ENCODE results near the gene STEAP3. TPM values are rescaled to one million over a fixed set of nuclear protein-coding genes. Genes with fewer than 3 reads are reported as not detected.

STEAP3 gene
- total RNA-seq, 1 experiment from 2014 or later = 24.0 TPM

- TF ChIP-seq EMX1 (CRISPR knock-in tag; IDR thresholded peaks at IDR 0.05) = no peak
- no peak for TF ChIP-seq ZBTB21 (CRISPR knock-in tag; IDR thresholded peaks at IDR 0.05; ENCODE audit: borderline replicate concordance)
- no peak for TF ChIP-seq ATF3 (CRISPR knock-in tag; conservative IDR thresholded peaks at IDR 0.05)
- no peak for TF ChIP-seq TP53 (CRISPR knock-in tag; IDR thresholded peaks at IDR 0.05)
- TF ChIP-seq ZNF317 (CRISPR knock-in tag; IDR thresholded peaks at IDR 0.05; ENCODE audit: borderline replicate concordance, low read depth) = no peak
- TF ChIP-seq CREB1 (CRISPR knock-in tag; IDR thresholded peaks at IDR 0.05) = no peak
- no peak for DNase-seq (ENCODE audit: low spot score)
- Mint-ChIP-seq H3K9me3 (no peaks in the 10 kb centered on the region), H3K4me1 (no peaks in the 10 kb centered on the region), H3K36me3 (no peaks in the 10 kb centered on the region), H3K27ac (no peak overlapping the region), H3K4me3 (no peak overlapping the region), H3K27me3 (ENCODE audit: low read depth) (no peaks in the 10 kb centered on the region; the same call in none of the 2 replicates)
- no peak for ATAC-seq
- POLR2A ChIA-PET = interaction anchor here (0.6 kb wide), 1 partner anchor 210 kb away, joined by 3 read pairs; no protein-coding TSS in a partner anchor
- CTCF ChIA-PET = interaction anchor here (1.1 to 3.2 kb wide), 4 partner anchors 9 to 194 kb away, joined by 3 to 16 read pairs (median 4); no protein-coding TSS in a partner anchor
These were observed 58.7 kb downstream of the STEAP3 start for GRCh38 chr2:119282146-119282995.

DNA sequence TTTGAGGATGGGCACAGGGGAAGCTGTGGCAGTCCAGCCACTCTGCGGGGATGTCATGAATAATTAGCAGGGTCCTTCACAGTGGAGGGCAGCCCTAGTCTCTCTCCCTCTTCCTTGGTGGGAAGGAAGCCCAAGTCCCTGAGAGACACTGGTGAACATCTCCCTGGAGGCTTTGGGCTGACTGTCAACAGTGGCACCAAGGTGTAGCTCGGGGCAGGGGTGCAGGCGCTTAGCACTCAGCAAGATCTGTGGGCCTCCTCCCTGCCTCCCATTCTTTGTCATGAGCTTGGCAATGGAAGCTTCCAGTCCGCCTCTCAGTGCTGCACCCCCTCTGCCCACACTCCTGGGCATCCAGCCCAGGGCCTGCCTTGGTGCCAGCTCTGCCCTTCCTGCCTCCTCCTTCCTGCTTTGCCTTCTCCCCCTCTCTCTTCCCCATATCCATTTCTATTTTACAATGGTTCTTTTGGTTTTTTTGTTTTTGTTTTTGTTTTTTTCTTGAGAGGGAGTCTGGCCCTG lies 59.4 kb downstream of the STEAP3 start:
- Mint-ChIP-seq H3K9me3 (no peaks in the 10 kb centered on the region), H3K36me3 (no peaks in the 10 kb centered on the region), H3K27ac (no peak overlapping the region), H3K4me3 (no peak overlapping the region), H3K27me3 (ENCODE audit: low read depth) (no peaks in the 10 kb centered on the region; the same call in none of the 2 replicates), H3K4me1 (no peaks in the 10 kb centered on the region)
- ChIA-PET CTCF (interaction anchor here (1.1 to 1.5 kb wide), 4 partner anchors 8 to 193 kb away, joined by 3 to 4 read pairs (median 4); no protein-coding TSS in a partner anchor), POLR2A (no interaction called here)
- TF ChIP-seq SMAD4 (CRISPR knock-in tag; IDR thresholded peaks at IDR 0.05) (no peak), ZNF416 (CRISPR knock-in tag; IDR thresholded peaks at IDR 0.05) (no peak), JAZF1 (CRISPR knock-in tag; IDR thresholded peaks at IDR 0.05) (no peak), ZBTB43 (CRISPR knock-in tag; IDR thresholded peaks at IDR 0.05) (no peak), FOXK1 (CRISPR knock-in tag; IDR thresholded peaks at IDR 0.05) (no peak), MYBL2 (CRISPR knock-in tag; IDR thresholded peaks at IDR 0.05) (no peak), ZNF423 (CRISPR knock-in tag; IDR thresholded peaks at IDR 0.05) (no peak), GABPB1 (CRISPR knock-in tag; IDR thresholded peaks at IDR 0.05) (no peak), TEAD1 (CRISPR knock-in tag; IDR thresholded peaks at IDR 0.05) (no peak), GTF2I (CRISPR knock-in tag; conservative IDR thresholded peaks at IDR 0.05) (no peak), CREB1 (CRISPR knock-in tag; IDR thresholded peaks at IDR 0.05) (no peak), E2F4 (CRISPR knock-in tag; IDR thresholded peaks at IDR 0.05; ENCODE audit: borderline replicate concordance, low read depth) (no peak), NFYB (CRISPR knock-in tag; conservative IDR thresholded peaks at IDR 0.05; ENCODE audit: low read depth) (no peak), IRF2 (CRISPR knock-in tag; IDR thresholded peaks at IDR 0.05; ENCODE audit: borderline replicate concordance, low read depth) (no peak), IRF1 (CRISPR knock-in tag; IDR thresholded peaks at IDR 0.05) (no peak), TCF7 (CRISPR knock-in tag; IDR thresholded peaks at IDR 0.05; ENCODE audit: low read depth) (no peak), NR1H2 (CRISPR knock-in tag; IDR thresholded peaks at IDR 0.05) (no peak)
- TF ChIP-seq, protein P1, sequence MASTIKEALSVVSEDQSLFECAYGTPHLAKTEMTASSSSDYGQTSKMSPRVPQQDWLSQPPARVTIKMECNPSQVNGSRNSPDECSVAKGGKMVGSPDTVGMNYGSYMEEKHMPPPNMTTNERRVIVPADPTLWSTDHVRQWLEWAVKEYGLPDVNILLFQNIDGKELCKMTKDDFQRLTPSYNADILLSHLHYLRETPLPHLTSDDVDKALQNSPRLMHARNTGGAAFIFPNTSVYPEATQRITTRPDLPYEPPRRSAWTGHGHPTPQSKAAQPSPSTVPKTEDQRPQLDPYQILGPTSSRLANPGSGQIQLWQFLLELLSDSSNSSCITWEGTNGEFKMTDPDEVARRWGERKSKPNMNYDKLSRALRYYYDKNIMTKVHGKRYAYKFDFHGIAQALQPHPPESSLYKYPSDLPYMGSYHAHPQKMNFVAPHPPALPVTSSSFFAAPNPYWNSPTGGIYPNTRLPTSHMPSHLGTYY (CRISPR knock-in tag; IDR thresholded peaks at IDR 0.05) = no peak
- TF ChIP-seq, protein P2, sequence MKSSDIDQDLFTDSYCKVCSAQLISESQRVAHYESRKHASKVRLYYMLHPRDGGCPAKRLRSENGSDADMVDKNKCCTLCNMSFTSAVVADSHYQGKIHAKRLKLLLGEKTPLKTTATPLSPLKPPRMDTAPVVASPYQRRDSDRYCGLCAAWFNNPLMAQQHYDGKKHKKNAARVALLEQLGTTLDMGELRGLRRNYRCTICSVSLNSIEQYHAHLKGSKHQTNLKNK (CRISPR knock-in tag; IDR thresholded peaks at IDR 0.05) = no peak
- TF ChIP-seq, protein P3, sequence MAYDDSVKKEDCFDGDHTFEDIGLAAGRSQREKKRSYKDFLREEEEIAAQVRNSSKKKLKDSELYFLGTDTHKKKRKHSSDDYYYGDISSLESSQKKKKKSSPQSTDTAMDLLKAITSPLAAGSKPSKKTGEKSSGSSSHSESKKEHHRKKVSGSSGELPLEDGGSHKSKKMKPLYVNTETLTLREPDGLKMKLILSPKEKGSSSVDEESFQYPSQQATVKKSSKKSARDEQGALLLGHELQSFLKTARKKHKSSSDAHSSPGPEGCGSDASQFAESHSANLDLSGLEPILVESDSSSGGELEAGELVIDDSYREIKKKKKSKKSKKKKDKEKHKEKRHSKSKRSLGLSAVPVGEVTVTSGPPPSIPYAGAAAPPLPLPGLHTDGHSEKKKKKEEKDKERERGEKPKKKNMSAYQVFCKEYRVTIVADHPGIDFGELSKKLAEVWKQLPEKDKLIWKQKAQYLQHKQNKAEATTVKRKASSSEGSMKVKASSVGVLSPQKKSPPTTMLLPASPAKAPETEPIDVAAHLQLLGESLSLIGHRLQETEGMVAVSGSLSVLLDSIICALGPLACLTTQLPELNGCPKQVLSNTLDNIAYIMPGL (CRISPR knock-in tag; IDR thresholded peaks at IDR 0.05) = no peak
- no peak for DNase-seq (ENCODE audit: low spot score)
- no peak for ATAC-seq
